Activated naive CD4-positive, alpha-beta T cell treated with anti-CD3 and anti-CD28 coated beads, Interleukin-2, amount 50 U/mL, for 24 hours (primary cell): ENCODE measurements around the gene TLCD5.

Source experiments
- H3K27ac Mint-ChIP-seq: one replicate; pipeline ENCODE4 v1.8.0; 2021; ENCODE audit warnings: mild to moderate bottlenecking, mixed read lengths
- H3K27me3 Mint-ChIP-seq: one replicate; pipeline ENCODE4 v1.8.0; 2021; ENCODE audit warnings: mixed read lengths
- H3K36me3 Mint-ChIP-seq: one replicate; pipeline ENCODE4 v1.8.0; 2021; ENCODE audit warnings: mixed read lengths
- H3K4me1 Mint-ChIP-seq: one replicate; pipeline ENCODE4 v1.8.0; 2021; ENCODE audit warnings: mixed read lengths
- H3K4me3 Mint-ChIP-seq: one replicate; pipeline ENCODE4 v1.8.0; 2021; ENCODE audit warnings: mild to moderate bottlenecking, mixed read lengths
- H3K9me3 Mint-ChIP-seq: one replicate; pipeline ENCODE4 v1.8.0; 2021; ENCODE audit warnings: mixed read lengths

Gene TLCD5

GRCh38 chr11:120327311-120327710 lies 2.2 kb downstream of the TLCD5 start:
- H3K4me3 Mint-ChIP-seq = no peak overlapping the region
- H3K4me1 Mint-ChIP-seq = peaks cover 26% of the 10 kb centered on the region
- H3K36me3 Mint-ChIP-seq = no peaks in the 10 kb centered on the region
- H3K9me3 Mint-ChIP-seq = no peaks in the 10 kb centered on the region
- peaks cover 59% of the 10 kb centered on the region for H3K27me3 Mint-ChIP-seq
- no peak overlapping the region for H3K27ac Mint-ChIP-seq

GRCh38 chr11:120329556-120329955 lies 4.5 kb downstream of the TLCD5 start:
- H3K27ac Mint-ChIP-seq = no peak overlapping the region
- no peaks in the 10 kb centered on the region for H3K36me3 Mint-ChIP-seq
- H3K27me3 Mint-ChIP-seq = peaks cover 50% of the 10 kb centered on the region
- peaks cover 26% of the 10 kb centered on the region for H3K4me1 Mint-ChIP-seq
- no peak overlapping the region for H3K4me3 Mint-ChIP-seq
- no peaks in the 10 kb centered on the region for H3K9me3 Mint-ChIP-seq

GRCh38 chr11:120330045-120330444 lies 4.9 kb downstream of the TLCD5 start:
- H3K4me3 Mint-ChIP-seq = no peak overlapping the region
- H3K36me3 Mint-ChIP-seq = no peaks in the 10 kb centered on the region
- no peak overlapping the region for H3K27ac Mint-ChIP-seq
- peaks cover 47% of the 10 kb centered on the region for H3K27me3 Mint-ChIP-seq
- H3K9me3 Mint-ChIP-seq = no peaks in the 10 kb centered on the region
- H3K4me1 Mint-ChIP-seq = peaks cover 25% of the 10 kb centered on the region

DNA sequence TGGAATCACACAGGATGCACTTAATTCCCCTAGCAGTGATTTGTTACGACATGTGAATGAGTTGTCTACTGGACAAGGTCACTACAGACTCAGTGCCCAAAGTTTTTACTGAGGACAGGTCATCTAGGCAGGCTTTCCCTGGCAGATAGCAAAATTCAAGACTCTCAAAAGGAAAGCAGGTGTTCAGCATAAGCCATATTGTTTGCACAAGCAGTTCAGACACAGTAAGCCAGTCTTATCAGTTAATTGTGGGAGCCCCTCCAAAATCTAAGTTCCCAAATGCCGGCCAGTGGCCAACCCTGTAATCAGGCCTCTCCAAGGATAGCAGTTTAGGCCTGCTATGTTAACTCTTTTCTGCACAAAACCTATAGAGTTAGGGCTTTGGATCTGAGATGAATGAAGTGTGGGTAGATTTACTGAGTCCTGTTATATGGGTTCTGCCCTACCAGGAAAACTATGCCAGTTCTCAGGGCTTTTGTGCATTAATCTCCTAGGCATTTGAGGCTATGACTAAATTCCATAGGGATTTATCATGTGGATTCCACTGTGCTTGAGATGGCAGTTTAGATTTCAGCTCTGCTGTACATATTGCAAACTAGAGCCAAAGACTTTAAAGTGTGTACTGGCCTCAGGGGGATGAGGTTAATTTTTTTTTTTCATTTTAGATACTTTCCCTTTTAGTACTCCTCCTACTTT lies 6.3 kb downstream of the TLCD5 start:
- Mint-ChIP-seq H3K4me3 (no peak overlapping the region), H3K9me3 (no peaks in the 10 kb centered on the region), H3K4me1 (peaks cover 19% of the 10 kb centered on the region), H3K36me3 (no peaks in the 10 kb centered on the region), H3K27ac (no peak overlapping the region), H3K27me3 (peaks cover 40% of the 10 kb centered on the region)

DNA sequence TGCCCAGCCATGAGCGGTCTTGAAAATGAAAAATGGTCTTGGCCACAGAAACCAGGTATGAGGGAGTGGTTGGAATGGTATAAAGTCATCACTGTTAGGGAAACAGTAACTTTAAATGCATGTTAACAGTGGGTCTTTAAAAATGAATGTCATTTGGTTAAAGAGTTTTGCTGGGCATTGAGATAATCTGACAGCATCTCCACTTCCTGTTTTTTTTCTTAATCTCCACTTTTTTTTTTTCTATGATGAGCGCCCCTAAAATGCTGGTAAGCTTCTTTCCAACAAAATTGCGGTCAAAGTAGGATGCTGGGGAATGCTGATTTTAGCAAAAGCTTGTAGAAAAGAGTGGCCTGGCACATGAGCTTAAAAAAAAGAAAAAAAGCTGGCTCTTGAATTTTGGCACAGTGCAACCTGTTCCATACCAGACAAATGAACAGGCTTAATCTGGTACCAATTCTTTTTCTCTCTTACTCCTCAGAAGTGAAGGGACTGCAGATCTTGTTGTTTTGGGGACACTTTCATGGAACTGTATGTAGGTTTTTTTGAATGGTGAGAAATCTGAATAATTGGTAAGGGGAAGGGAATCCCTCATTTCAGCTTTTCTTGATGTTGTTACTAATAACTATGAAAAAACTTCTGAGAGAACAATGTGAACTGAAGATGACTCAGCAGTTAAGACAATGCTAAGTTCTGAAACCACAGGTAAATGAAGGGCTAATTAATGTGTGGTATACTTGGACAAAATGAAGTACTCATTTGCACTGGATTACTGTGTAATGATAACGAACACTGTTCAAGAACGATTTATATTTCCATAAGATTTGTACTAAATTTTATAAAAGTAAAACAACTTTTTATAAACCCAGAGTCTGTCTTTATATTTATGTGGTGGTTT lies 8.0 kb downstream of the TLCD5 start:
- H3K4me3 Mint-ChIP-seq = no peak overlapping the region

DNA sequence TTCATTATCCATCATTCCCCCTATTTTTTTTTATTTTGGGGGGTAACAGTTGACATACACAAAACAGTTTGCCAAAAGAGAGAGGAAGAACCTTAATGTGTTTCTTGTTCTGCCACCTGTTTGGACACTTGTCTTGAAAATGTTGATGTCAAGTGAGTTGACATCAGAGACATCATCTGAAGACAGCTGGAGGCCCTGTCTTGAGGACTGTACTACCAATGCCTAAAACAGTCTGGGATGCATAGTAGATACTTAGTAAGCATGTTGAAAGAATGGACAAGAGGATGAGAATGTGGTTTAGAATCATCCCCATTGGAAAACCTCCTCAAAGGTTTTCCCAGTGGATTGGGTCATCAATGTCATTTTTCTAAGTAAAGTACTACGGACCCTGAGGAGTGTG lies 8.7 kb downstream of the TLCD5 start:
- H3K36me3 Mint-ChIP-seq = peaks cover 3% of the 10 kb centered on the region
- no peak overlapping the region for H3K27ac Mint-ChIP-seq
- peaks cover 42% of the 10 kb centered on the region for H3K27me3 Mint-ChIP-seq
- H3K4me3 Mint-ChIP-seq = no peak overlapping the region
- H3K4me1 Mint-ChIP-seq = peaks cover 20% of the 10 kb centered on the region
- H3K9me3 Mint-ChIP-seq = no peaks in the 10 kb centered on the region

More for the DNA sequence above, 8.0 kb downstream of the TLCD5 start:
- Mint-ChIP-seq H3K4me1 (peaks cover 19% of the 10 kb centered on the region), H3K36me3 (peaks cover 3% of the 10 kb centered on the region), H3K9me3 (no peaks in the 10 kb centered on the region), H3K27me3 (peaks cover 40% of the 10 kb centered on the region), H3K27ac (no peak overlapping the region)

GRCh38 chr11:120334332-120334731 lies 9.2 kb downstream of the TLCD5 start:
- Mint-ChIP-seq H3K36me3 (peaks cover 3% of the 10 kb centered on the region), H3K9me3 (no peaks in the 10 kb centered on the region), H3K27ac (no peak overlapping the region), H3K4me1 (peaks cover 22% of the 10 kb centered on the region), H3K27me3 (peaks cover 45% of the 10 kb centered on the region), H3K4me3 (no peak overlapping the region)

- H3K4me1 Mint-ChIP-seq = peaks cover 28% of the 10 kb centered on the region
- peaks cover 3% of the 10 kb centered on the region for H3K36me3 Mint-ChIP-seq
- peak overlapping the region; percentile 82 for H3K4me3 Mint-ChIP-seq
- peaks cover 47% of the 10 kb centered on the region for H3K27me3 Mint-ChIP-seq
- no peaks in the 10 kb centered on the region for H3K9me3 Mint-ChIP-seq
- H3K27ac Mint-ChIP-seq = peak overlapping the region; percentile 73
Observed at GRCh38 chr11:120334894-120335462, 9.9 kb downstream of the TLCD5 start.

GRCh38 chr11:120335556-120335907 lies 10.4 kb downstream of the TLCD5 start:
- no peak overlapping the region for H3K27ac Mint-ChIP-seq
- H3K27me3 Mint-ChIP-seq = peaks cover 48% of the 10 kb centered on the region
- H3K9me3 Mint-ChIP-seq = no peaks in the 10 kb centered on the region
- H3K4me3 Mint-ChIP-seq = peak overlapping the region; percentile 82
- H3K4me1 Mint-ChIP-seq = peaks cover 34% of the 10 kb centered on the region
- peaks cover 3% of the 10 kb centered on the region for H3K36me3 Mint-ChIP-seq

- Mint-ChIP-seq H3K9me3 (no peaks in the 10 kb centered on the region), H3K4me3 (peak within 1 kb of the TSS; percentile 95), H3K4me1 (peaks cover 35% of the 10 kb centered on the region), H3K27me3 (peaks cover 48% of the 10 kb centered on the region), H3K36me3 (peaks cover 3% of the 10 kb centered on the region), H3K27ac (peak within 1 kb of the TSS; percentile 73)
Observed at GRCh38 chr11:120335908-120336640, 11.0 kb downstream of the TLCD5 start, which contains the start of gene ARHGEF12. ARHGEF12 (plus strand) TSS chr11:120336413; CDS start chr11:120337244, 831 bp downstream.

DNA sequence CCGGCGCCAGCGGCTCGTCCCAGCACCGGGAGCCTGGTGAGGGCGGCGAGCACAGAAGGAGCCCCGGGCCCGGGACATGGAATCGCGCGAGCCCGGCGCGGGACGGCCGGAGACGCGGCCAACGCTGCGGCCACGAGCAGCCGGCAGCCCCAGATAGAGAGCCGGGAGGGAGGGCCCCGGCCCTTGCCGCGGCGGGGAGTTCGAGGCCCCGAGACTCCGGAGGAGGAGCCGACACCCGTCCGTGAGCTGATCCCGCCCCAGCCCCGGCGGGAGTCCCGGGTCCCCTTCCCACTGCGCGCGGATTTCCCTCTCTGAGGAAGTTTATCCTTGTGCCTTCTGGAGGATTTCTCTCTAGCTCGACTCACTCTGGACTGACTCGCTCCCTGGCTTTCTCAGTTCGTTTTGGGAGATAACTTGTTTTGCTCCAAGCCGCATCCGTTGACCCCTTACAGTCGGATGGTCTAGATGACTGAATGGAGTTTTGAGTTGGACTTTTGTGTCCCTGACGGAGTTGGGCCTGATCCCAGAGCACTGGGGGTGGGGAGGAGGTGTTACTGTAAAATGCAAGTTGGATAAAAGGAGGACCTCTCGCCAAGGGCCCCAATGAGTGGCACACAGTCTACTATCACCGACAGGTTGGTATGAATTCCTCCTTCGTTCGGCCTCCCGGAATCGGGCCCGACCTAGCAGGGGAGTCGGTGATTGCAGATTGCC lies 11.7 kb downstream of the TLCD5 start:
- no peaks in the 10 kb centered on the region for H3K9me3 Mint-ChIP-seq
- H3K4me3 Mint-ChIP-seq = peak overlapping the region; percentile 95
- H3K27me3 Mint-ChIP-seq = peaks cover 47% of the 10 kb centered on the region
- peaks cover 3% of the 10 kb centered on the region for H3K36me3 Mint-ChIP-seq
- H3K27ac Mint-ChIP-seq = no peak overlapping the region
- peaks cover 35% of the 10 kb centered on the region for H3K4me1 Mint-ChIP-seq

GRCh38 chr11:120337355-120338106 lies 12.4 kb downstream of the TLCD5 start:
- Mint-ChIP-seq H3K4me3 (peak overlapping the region; percentile 95), H3K4me1 (peaks cover 40% of the 10 kb centered on the region), H3K9me3 (peaks cover 5% of the 10 kb centered on the region), H3K27me3 (peaks cover 52% of the 10 kb centered on the region), H3K36me3 (peaks cover 5% of the 10 kb centered on the region), H3K27ac (no peak overlapping the region)

- Mint-ChIP-seq H3K36me3 (peaks cover 5% of the 10 kb centered on the region), H3K9me3 (peaks cover 6% of the 10 kb centered on the region), H3K4me1 (peaks cover 40% of the 10 kb centered on the region), H3K27ac (no peak overlapping the region), H3K4me3 (peak overlapping the region; percentile 95), H3K27me3 (peaks cover 49% of the 10 kb centered on the region)
Observed at GRCh38 chr11:120338107-120338933, 13.2 kb downstream of the TLCD5 start.
